Lower lobe of right lung (tissue), 2 donors: ENCODE measurements around the gene DPYSL4. TPM values are rescaled to one million over a fixed set of nuclear protein-coding genes. Genes with fewer than 3 reads are reported as not detected.

Source experiments
- ATAC-seq, 2 donors: fragments of 200-7000 bp; cut with Tn5 transposase; one replicate each; pipeline ENCODE4 v1.9.1; 2020 to 2022; ENCODE audit warnings: mild to moderate bottlenecking in 2 of 2, moderate library complexity in 2 of 2
- DNase-seq: peaks from one replicate; pipeline ENCODE4 v3.0.0-alpha.2; 2020
- H3K27ac ChIP-seq: fragments of 200-600 bp; one replicate; pipeline ENCODE4 v1.8.0; 2022
- H3K27me3 ChIP-seq: fragments of 200-600 bp; one replicate; pipeline ENCODE4 v1.8.0; 2022; ENCODE audit warnings: low read depth
- H3K36me3 ChIP-seq: fragments of 200-600 bp; one replicate; pipeline ENCODE4 v1.8.0; 2022; ENCODE audit warnings: mild to moderate bottlenecking
- H3K4me1 ChIP-seq: fragments of 200-600 bp; one replicate; pipeline ENCODE4 v1.8.0; 2022
- H3K4me3 ChIP-seq: fragments of 200-600 bp; one replicate; pipeline ENCODE4 v1.8.0; 2022; ENCODE audit warnings: mild to moderate bottlenecking
- H3K9me3 ChIP-seq: fragments of 200-600 bp; one replicate; pipeline ENCODE4 v1.8.0; 2022
- intact Hi-C: fragments of 100-400 bp; cut with DNase I; formaldehyde crosslinking; loops from one replicate; pipeline ENCODE4 v1.11.0; 2022
- total RNA-seq: library from RNA; stranded (reverse); fragmentation: NEBNext Ultra II Directional; extraction: Animal tissue kit (Norgen Biotek cat#: 25700); gene quantifications from one replicate; pipeline ENCODE4 v1.2.1, GENCODE V29; 2021
- TF ChIP-seq, protein P1 (sequence below): fragments of 200-600 bp; IDR thresholded peaks from one replicate; pipeline ENCODE4 v1.8.0; 2022; ENCODE audit warnings: antibody characterized with exemption, mild to moderate bottlenecking
- donor health status: DM: no; HTN: yes; CAD: no; lungs with severe emphysema.

Gene DPYSL4
- total RNA-seq, 1 donor from 2014 or later: 2.1 TPM

DNA sequence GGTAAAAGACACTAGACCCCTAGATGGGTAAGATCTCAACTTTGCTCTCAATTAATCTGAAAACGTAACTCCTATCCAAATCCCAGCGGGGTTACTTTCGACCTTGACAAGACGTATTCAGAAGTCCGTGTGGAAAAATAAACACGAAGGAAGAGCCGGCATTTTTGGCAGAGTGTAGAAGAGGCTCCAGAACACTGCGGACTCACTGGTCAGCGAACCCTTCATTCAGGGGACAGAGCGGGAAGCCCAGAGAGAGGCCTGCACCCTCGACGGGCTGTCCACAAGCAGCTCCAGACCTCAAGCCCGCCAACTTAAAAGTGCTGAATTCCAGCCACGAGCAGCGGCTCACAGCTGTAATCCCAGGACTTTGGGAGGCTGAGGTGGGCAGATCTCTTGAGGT lies 54.7 kb downstream of the DPYSL4 start:
- DNase-seq: no peak
- Histone ChIP-seq H3K36me3 (no peaks in the 10 kb centered on the region), H3K4me1 (no peaks in the 10 kb centered on the region), H3K9me3 (no peaks in the 10 kb centered on the region), H3K27me3 (no peaks in the 10 kb centered on the region), H3K27ac (no peak overlapping the region), H3K4me3 (no peak overlapping the region)
- no peak for ATAC-seq
- intact Hi-C loops: no loop called here
- TF ChIP-seq, protein P1, sequence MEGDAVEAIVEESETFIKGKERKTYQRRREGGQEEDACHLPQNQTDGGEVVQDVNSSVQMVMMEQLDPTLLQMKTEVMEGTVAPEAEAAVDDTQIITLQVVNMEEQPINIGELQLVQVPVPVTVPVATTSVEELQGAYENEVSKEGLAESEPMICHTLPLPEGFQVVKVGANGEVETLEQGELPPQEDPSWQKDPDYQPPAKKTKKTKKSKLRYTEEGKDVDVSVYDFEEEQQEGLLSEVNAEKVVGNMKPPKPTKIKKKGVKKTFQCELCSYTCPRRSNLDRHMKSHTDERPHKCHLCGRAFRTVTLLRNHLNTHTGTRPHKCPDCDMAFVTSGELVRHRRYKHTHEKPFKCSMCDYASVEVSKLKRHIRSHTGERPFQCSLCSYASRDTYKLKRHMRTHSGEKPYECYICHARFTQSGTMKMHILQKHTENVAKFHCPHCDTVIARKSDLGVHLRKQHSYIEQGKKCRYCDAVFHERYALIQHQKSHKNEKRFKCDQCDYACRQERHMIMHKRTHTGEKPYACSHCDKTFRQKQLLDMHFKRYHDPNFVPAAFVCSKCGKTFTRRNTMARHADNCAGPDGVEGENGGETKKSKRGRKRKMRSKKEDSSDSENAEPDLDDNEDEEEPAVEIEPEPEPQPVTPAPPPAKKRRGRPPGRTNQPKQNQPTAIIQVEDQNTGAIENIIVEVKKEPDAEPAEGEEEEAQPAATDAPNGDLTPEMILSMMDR: no peak

DNA sequence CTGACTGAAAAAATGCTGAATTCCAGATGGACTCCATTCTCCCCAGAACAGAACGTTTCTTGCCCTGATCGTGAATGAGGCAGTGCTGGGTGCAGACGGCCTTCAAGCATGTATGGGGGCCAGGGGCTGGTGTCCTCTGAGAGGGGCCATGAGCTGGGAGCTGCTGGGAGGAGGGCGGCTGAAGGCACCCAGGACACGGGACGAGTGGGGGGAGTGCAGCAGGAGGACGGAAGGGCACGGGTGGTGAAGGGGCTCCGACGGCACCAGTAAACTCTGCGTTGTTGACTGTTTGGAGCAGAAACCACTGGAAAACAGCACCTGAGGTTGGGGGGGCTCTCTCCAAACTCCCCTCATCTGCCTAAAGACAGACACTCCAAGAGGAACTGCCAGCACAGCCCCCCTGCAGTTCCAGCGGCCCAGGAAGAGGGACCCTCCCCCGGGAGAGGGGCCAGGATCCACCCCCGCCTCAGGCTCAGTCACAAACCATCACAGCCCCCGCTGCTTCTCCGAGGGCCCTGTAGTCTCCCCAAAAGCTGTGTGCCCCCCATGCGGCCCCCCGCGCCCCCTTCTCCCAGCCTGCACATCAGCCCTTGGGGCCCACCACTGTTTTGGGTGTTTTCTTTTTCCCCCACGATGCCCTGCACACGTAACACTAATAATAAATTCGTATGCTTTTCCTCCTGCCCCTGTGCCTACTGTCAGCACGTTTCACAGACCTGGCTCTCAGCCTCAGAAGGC lies 55.5 kb downstream of the DPYSL4 start:
- DNase-seq (no peak), ATAC-seq (no peak)
- H3K4me1 ChIP-seq: no peaks in the 10 kb centered on the region
- no peaks in the 10 kb centered on the region for H3K27me3 ChIP-seq
- H3K27ac ChIP-seq: no peak overlapping the region
- intact Hi-C loops: no loop called here
- no peaks in the 10 kb centered on the region for H3K36me3 ChIP-seq
- TF ChIP-seq, protein P1: no peak
- H3K9me3 ChIP-seq: no peaks in the 10 kb centered on the region
- no peak overlapping the region for H3K4me3 ChIP-seq

DNA sequence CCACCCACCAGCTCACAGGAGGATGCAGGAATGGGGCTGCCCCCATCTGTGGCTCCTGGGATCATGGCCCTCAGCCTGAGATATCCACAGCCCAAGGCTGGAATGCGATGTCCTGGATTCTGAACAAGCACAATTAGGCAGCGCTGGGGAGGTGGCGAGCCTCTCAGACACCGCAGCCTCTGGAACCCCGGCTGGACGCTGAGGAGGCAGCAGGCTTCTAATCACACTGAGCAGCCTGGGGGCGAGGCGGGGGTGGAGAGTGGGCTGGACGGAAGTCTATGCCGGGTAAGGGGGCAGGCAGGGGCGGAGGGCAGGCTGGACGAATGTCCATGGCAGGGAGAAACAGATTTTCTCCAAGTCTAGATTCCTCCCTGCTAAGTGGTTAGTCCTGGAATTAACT lies 56.4 kb downstream of the DPYSL4 start:
- Histone ChIP-seq H3K27ac (no peak overlapping the region), H3K36me3 (no peaks in the 10 kb centered on the region), H3K4me1 (no peaks in the 10 kb centered on the region), H3K9me3 (no peaks in the 10 kb centered on the region), H3K4me3 (no peak overlapping the region), H3K27me3 (no peaks in the 10 kb centered on the region)
- TF ChIP-seq, protein P1: no peak
- no peak for DNase-seq
- intact Hi-C loops: no loop called here
- ATAC-seq: no peak

DNA sequence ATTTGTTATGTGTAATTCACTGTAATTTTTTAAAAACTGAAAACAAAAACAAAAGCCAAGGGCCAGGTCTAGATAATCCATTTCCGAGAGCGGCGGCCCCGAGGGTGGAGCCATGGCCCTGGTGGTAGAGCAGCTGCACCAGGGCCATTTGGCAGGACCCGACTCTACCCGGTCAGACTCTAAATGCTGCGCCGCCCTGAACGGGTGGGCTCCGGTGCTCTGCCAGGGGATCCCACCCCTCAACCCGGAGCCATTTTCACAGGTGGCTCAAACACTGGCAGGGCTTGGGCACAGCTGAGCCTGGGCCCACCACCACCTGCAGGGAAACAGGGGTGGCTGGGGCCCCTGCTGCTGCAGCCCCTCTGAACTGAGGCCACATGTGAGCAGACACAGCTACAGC lies 56.9 kb downstream of the DPYSL4 start:
- Histone ChIP-seq H3K4me1 (no peaks in the 10 kb centered on the region), H3K27me3 (no peaks in the 10 kb centered on the region), H3K36me3 (no peaks in the 10 kb centered on the region), H3K9me3 (no peaks in the 10 kb centered on the region), H3K27ac (no peak overlapping the region), H3K4me3 (no peak overlapping the region)
- DNase-seq (no peak), ATAC-seq (no peak)
- TF ChIP-seq, protein P1: no peak
- intact Hi-C loops: no loop called here

DNA sequence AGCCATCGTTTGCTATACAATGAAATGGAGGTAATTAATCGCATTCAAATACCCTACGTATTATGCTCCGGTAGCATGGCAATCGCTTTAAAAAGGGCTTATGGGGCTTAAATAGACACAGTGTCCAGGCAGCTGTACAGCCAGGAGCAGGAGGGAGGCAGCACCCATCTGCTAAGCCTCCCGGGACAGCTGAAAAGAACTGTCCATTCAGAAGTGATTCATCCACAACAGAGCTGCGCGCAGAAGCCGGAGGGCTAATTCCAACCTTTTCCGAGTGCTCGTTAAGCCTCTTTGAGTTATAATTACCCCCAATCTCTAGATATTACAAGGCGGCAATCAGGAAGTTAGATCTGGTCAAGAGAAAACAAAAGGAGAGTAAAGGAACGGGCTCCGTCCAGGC lies 58.3 kb downstream of the DPYSL4 start:
- Histone ChIP-seq H3K9me3 (no peaks in the 10 kb centered on the region), H3K27ac (no peak overlapping the region), H3K36me3 (no peaks in the 10 kb centered on the region), H3K4me1 (no peaks in the 10 kb centered on the region), H3K4me3 (no peak overlapping the region), H3K27me3 (no peaks in the 10 kb centered on the region)
- TF ChIP-seq, protein P1: no peak
- intact Hi-C loops: no loop called here
- DNase-seq (no peak), ATAC-seq (no peak)
